ENCODE results near the gene NTF4. TPM values are rescaled to one million over a fixed set of nuclear protein-coding genes. Genes with fewer than 3 reads are reported as not detected.

The NTF4 gene
- total RNA-seq, 1 donor from 2014 or later = 1.1 TPM

DNA sequence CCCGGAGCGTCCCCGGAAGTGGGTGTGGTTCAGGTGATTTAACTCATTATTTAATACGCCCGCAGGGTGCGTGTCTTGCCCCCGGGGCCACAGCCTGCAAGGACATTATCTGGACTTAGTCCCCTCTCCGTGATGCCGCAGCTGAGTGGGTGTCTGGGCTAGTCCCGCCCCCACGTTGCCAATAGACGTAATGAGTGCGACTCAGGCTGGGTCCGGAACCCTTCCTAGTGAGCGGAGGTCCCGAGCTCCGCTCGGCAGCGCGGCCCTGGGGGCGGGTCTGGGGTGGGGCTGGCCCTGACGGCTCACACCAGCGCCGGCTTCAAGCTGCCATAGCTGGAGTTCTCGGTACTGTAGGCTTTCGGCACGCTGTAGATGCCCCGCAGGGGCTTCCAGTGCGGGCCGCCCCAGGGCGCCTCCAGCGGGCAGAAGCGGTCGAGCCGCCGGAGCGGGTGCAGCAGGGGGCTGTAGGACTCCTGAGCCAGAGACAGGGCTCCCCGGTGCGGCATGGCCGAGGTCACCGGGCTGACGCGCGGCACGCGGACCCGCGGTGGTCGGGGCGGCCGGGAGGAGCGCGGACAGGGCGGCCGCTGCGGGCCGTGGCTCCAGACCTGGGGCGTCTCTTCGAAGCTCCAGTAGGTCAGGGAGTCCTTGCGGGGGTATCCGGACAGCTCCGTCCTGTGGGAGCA is 46.8 kb downstream of the NTF4 start:
- TF ChIP-seq, protein P1, sequence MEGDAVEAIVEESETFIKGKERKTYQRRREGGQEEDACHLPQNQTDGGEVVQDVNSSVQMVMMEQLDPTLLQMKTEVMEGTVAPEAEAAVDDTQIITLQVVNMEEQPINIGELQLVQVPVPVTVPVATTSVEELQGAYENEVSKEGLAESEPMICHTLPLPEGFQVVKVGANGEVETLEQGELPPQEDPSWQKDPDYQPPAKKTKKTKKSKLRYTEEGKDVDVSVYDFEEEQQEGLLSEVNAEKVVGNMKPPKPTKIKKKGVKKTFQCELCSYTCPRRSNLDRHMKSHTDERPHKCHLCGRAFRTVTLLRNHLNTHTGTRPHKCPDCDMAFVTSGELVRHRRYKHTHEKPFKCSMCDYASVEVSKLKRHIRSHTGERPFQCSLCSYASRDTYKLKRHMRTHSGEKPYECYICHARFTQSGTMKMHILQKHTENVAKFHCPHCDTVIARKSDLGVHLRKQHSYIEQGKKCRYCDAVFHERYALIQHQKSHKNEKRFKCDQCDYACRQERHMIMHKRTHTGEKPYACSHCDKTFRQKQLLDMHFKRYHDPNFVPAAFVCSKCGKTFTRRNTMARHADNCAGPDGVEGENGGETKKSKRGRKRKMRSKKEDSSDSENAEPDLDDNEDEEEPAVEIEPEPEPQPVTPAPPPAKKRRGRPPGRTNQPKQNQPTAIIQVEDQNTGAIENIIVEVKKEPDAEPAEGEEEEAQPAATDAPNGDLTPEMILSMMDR (IDR thresholded peaks at IDR 0.05) = peak; percentile 81
- H3K27ac Mint-ChIP-seq (ENCODE audit: unreplicated experiment) = no peak overlapping the region
- peak overlapping the region; percentile 61 for H3K4me3 Mint-ChIP-seq (ENCODE audit: unreplicated experiment)
- H3K36me3 Mint-ChIP-seq (ENCODE audit: low read depth) = peaks cover 7% of the 10 kb centered on the region
- no peak for DNase-seq (ENCODE audit: low spot score)
- H3K9me3 Mint-ChIP-seq (ENCODE audit: low read depth) = no peaks in the 10 kb centered on the region
- H3K27me3 Mint-ChIP-seq (ENCODE audit: low read depth) = peaks cover 4% of the 10 kb centered on the region
- peaks cover 10% of the 10 kb centered on the region for H3K4me1 Mint-ChIP-seq (ENCODE audit: low read depth)

GRCh38 chr19:49017041-49017665 is 47.5 kb downstream of the NTF4 start, which contains the start of gene LHB:
Gene LHB, minus strand, starts transcription at chr19:49017091. Its CDS starts 10 bp downstream, at chr19:49017081.
- Mint-ChIP-seq H3K9me3 (ENCODE audit: low read depth) (no peaks in the 10 kb centered on the region), H3K4me1 (ENCODE audit: low read depth) (peaks cover 10% of the 10 kb centered on the region), H3K27me3 (ENCODE audit: low read depth) (peaks cover 4% of the 10 kb centered on the region), H3K27ac (ENCODE audit: unreplicated experiment) (no peak within 1 kb of the TSS), H3K4me3 (ENCODE audit: unreplicated experiment) (peak within 1 kb of the TSS; percentile 61), H3K36me3 (ENCODE audit: low read depth) (peaks cover 7% of the 10 kb centered on the region)
- no peak for DNase-seq (ENCODE audit: low spot score)
- TF ChIP-seq, protein P1 (IDR thresholded peaks at IDR 0.05) = no peak

DNA sequence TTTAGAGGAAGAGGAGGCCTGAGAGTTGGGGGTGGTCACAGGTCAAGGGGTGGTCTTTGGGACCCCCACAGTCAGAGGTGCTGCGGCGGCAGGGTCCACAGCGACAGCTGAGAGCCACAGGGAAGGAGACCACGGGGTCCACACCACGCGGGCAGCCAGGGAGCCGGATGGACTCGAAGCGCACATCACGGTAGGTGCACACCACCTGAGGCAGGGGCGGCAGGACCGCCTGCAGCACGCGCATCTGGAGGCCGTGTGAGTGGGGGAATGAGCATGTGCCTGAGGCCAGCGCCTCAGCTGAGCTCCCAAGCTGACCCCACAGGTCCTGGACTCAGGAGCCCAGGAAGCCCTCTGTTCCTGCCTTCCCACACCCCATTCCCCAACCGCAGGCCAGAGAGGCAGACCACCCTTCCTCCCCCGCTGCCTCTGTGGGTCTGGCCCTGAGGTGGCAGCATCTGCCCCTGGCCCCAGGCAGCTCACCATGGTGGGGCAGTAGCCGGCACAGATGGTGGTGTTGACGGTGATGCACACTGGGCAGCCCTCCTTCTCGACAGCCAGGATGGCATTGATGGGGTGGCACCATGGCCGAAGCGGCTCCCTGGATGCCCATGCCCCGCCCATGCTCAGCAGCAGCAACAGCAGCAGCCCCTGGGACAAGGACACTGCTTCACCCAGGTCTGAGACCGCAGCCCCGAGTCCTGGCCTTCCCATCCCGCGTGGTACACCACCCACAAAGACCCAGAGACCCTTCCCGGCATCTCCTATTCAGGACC is 48.4 kb downstream of the NTF4 start:
- Mint-ChIP-seq H3K4me3 (ENCODE audit: unreplicated experiment) (no peak overlapping the region), H3K36me3 (ENCODE audit: low read depth) (peaks cover 9% of the 10 kb centered on the region)
- no peak for DNase-seq (ENCODE audit: low spot score)

DNA sequence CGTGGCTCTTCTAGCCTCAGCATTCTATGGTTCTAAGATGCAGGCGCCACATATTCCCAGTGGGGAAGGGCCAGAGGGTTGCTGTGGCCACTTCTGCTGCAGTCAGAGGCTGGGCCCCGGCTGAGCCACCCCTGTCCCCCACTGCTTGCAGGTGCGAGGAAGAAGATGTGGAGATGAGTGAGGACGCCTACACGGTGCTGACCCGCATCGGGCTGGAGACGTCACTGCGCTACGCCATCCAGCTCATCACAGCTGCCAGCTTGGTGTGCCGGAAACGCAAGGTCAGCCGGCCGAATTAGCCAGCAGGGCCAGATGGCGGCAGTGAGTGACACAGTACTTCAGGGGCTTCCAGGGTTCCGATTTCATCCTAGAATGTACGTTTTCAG is 49.8 kb downstream of the NTF4 start:
- DNase-seq (ENCODE audit: low spot score) = no peak
- Mint-ChIP-seq H3K9me3 (ENCODE audit: low read depth) (no peaks in the 10 kb centered on the region), H3K27ac (ENCODE audit: unreplicated experiment) (no peak overlapping the region), H3K4me1 (ENCODE audit: low read depth) (peaks cover 5% of the 10 kb centered on the region), H3K36me3 (ENCODE audit: low read depth) (peaks cover 14% of the 10 kb centered on the region), H3K4me3 (ENCODE audit: unreplicated experiment) (no peak overlapping the region), H3K27me3 (ENCODE audit: low read depth) (peaks cover 4% of the 10 kb centered on the region)
- TF ChIP-seq, protein P1 (IDR thresholded peaks at IDR 0.05) = no peak

More for the DNA sequence above, 48.4 kb downstream of the NTF4 start:
- Mint-ChIP-seq H3K9me3 (ENCODE audit: low read depth) (no peaks in the 10 kb centered on the region), H3K27me3 (ENCODE audit: low read depth) (peaks cover 4% of the 10 kb centered on the region), H3K4me1 (ENCODE audit: low read depth) (peaks cover 8% of the 10 kb centered on the region), H3K27ac (ENCODE audit: unreplicated experiment) (no peak overlapping the region)
- TF ChIP-seq, protein P1 (IDR thresholded peaks at IDR 0.05) = no peak

Data from chondrocyte (in vitro differentiated cells).